Measurements from ENCODE around the gene PNPLA7.

Gene PNPLA7

GRCh38 chr9:137429974-137430722 lies 120.1 kb downstream of the PNPLA7 start:
- H3K36me3 Mint-ChIP-seq (ENCODE audit: insufficient read depth) = no peaks in the 10 kb centered on the region
- ATAC-seq (replicated peaks) = no peak
- H3K27me3 Mint-ChIP-seq = no peaks in the 10 kb centered on the region
- H3K4me3 Mint-ChIP-seq = no peak overlapping the region
- no peak for DNase-seq
- no peak overlapping the region for H3K27ac Mint-ChIP-seq
- no peaks in the 10 kb centered on the region for H3K4me1 Mint-ChIP-seq (ENCODE audit: low read depth in 2 of 2)
- H3K9me3 Mint-ChIP-seq = no peaks in the 10 kb centered on the region

- no peaks in the 10 kb centered on the region for H3K9me3 Mint-ChIP-seq
- no peaks in the 10 kb centered on the region for H3K4me1 Mint-ChIP-seq (ENCODE audit: low read depth in 2 of 2)
- H3K4me3 Mint-ChIP-seq = no peak overlapping the region
- no peaks in the 10 kb centered on the region for H3K36me3 Mint-ChIP-seq (ENCODE audit: insufficient read depth)
- ATAC-seq (replicated peaks) (no peak), DNase-seq (no peak)
- no peak overlapping the region for H3K27ac Mint-ChIP-seq
- no peaks in the 10 kb centered on the region for H3K27me3 Mint-ChIP-seq
Measured at GRCh38 chr9:137429546-137429890, 120.7 kb downstream of the PNPLA7 start.

GRCh38 chr9:137428841-137429545 lies 121.2 kb downstream of the PNPLA7 start:
- no peak overlapping the region for H3K27ac Mint-ChIP-seq
- no peak for DNase-seq
- H3K9me3 Mint-ChIP-seq = no peaks in the 10 kb centered on the region
- H3K4me1 Mint-ChIP-seq (ENCODE audit: low read depth in 2 of 2) = no peaks in the 10 kb centered on the region
- no peaks in the 10 kb centered on the region for H3K27me3 Mint-ChIP-seq
- H3K4me3 Mint-ChIP-seq = no peak overlapping the region
- ATAC-seq (replicated peaks) = no peak
- H3K36me3 Mint-ChIP-seq (ENCODE audit: insufficient read depth) = no peaks in the 10 kb centered on the region

GRCh38 chr9:137428311-137428630 lies 121.9 kb downstream of the PNPLA7 start:
- no peak overlapping the region for H3K27ac Mint-ChIP-seq

GRCh38 chr9:137427454-137428310 lies 122.5 kb downstream of the PNPLA7 start:
- no peaks in the 10 kb centered on the region for H3K9me3 Mint-ChIP-seq
- H3K4me3 Mint-ChIP-seq = no peak overlapping the region
- DNase-seq = no peak
- H3K27ac Mint-ChIP-seq = no peak overlapping the region
- ATAC-seq (replicated peaks) = no peak
- no peaks in the 10 kb centered on the region for H3K27me3 Mint-ChIP-seq
- no peaks in the 10 kb centered on the region for H3K36me3 Mint-ChIP-seq (ENCODE audit: insufficient read depth)
- no peaks in the 10 kb centered on the region for H3K4me1 Mint-ChIP-seq (ENCODE audit: low read depth in 2 of 2)

More at GRCh38 chr9:137428311-137428630, 121.9 kb downstream of the PNPLA7 start:
- Mint-ChIP-seq H3K4me1 (ENCODE audit: low read depth in 2 of 2) (no peaks in the 10 kb centered on the region), H3K9me3 (no peaks in the 10 kb centered on the region), H3K27me3 (no peaks in the 10 kb centered on the region), H3K4me3 (no peak overlapping the region), H3K36me3 (ENCODE audit: insufficient read depth) (no peaks in the 10 kb centered on the region)
- no peak for DNase-seq
- ATAC-seq (replicated peaks) = no peak

GRCh38 chr9:137426018-137426681 lies 124.1 kb downstream of the PNPLA7 start:
- H3K27ac Mint-ChIP-seq = no peak overlapping the region
- H3K9me3 Mint-ChIP-seq = no peaks in the 10 kb centered on the region
- ATAC-seq (replicated peaks) (no peak), DNase-seq (no peak)
- no peaks in the 10 kb centered on the region for H3K27me3 Mint-ChIP-seq
- H3K36me3 Mint-ChIP-seq (ENCODE audit: insufficient read depth) = no peaks in the 10 kb centered on the region
- H3K4me3 Mint-ChIP-seq = no peak overlapping the region
- peaks cover 0 to 3% of the 10 kb centered on the region in 2 donors for H3K4me1 Mint-ChIP-seq (ENCODE audit: low read depth in 2 of 2)

- ATAC-seq (replicated peaks) (peak; percentile 56), DNase-seq (no peak)
- Mint-ChIP-seq H3K27ac (no peak overlapping the region), H3K4me3 (peak overlapping the region; percentile 64 to 76), H3K4me1 (ENCODE audit: low read depth in 2 of 2) (peaks cover 0 to 3% of the 10 kb centered on the region in 2 donors), H3K36me3 (ENCODE audit: insufficient read depth) (no peaks in the 10 kb centered on the region), H3K9me3 (no peaks in the 10 kb centered on the region), H3K27me3 (no peaks in the 10 kb centered on the region)
Measured at GRCh38 chr9:137423514-137424291, 126.5 kb downstream of the PNPLA7 start.

GRCh38 chr9:137422604-137423513 lies 127.3 kb downstream of the PNPLA7 start, which contains the start of the genes EXD3 and NOXA1:
TSS of gene EXD3 (minus strand) at chr9:137423162. CDS start at chr9:137395357, 27,805 bp downstream.
TSS of gene NOXA1 (plus strand) at chr9:137423393. CDS start at chr9:137423530, 137 bp downstream.
- Mint-ChIP-seq H3K36me3 (ENCODE audit: insufficient read depth) (no peaks in the 10 kb centered on the region), H3K4me1 (ENCODE audit: low read depth in 2 of 2) (peaks cover 0 to 4% of the 10 kb centered on the region in 2 donors), H3K27me3 (no peaks in the 10 kb centered on the region), H3K27ac (peak within 1 kb of the TSS in 1 of 2 donors; percentile 75), H3K4me3 (peak within 1 kb of the TSS; percentile 76 to 77), H3K9me3 (no peaks in the 10 kb centered on the region)
- ATAC-seq (replicated peaks) = peak; percentile 91
- DNase-seq = peak; percentile 92 to 95 (median 93)

GRCh38 chr9:137421838-137422603 lies 128.2 kb downstream of the PNPLA7 start:
- H3K36me3 Mint-ChIP-seq (ENCODE audit: insufficient read depth) = no peaks in the 10 kb centered on the region
- peak overlapping the region in 1 of 2 donors; percentile 26 for H3K27ac Mint-ChIP-seq
- H3K4me1 Mint-ChIP-seq (ENCODE audit: low read depth in 2 of 2) = peaks cover 0 to 5% of the 10 kb centered on the region in 2 donors
- no peaks in the 10 kb centered on the region for H3K27me3 Mint-ChIP-seq
- peak overlapping the region; percentile 76 to 77 for H3K4me3 Mint-ChIP-seq
- DNase-seq (no peak), ATAC-seq (replicated peaks) (no peak)
- H3K9me3 Mint-ChIP-seq = no peaks in the 10 kb centered on the region

GRCh38 chr9:137417161-137418021 lies 132.8 kb downstream of the PNPLA7 start:
- no peaks in the 10 kb centered on the region for H3K27me3 Mint-ChIP-seq
- ATAC-seq (replicated peaks) = peak; percentile 75
- H3K4me3 Mint-ChIP-seq = peak overlapping the region; percentile 29 to 62
- no peak for DNase-seq
- H3K36me3 Mint-ChIP-seq (ENCODE audit: insufficient read depth) = no peaks in the 10 kb centered on the region
- no peaks in the 10 kb centered on the region for H3K9me3 Mint-ChIP-seq
- H3K27ac Mint-ChIP-seq = no peak overlapping the region
- peaks cover 7 to 11% of the 10 kb centered on the region in 2 donors for H3K4me1 Mint-ChIP-seq (ENCODE audit: low read depth in 2 of 2)
